Neural cell (in vitro differentiated cells): Measurements from ENCODE around the gene PTCH1.

Source experiments
- CTCF ChIP-seq: fragments of 450-650 bp; IDR thresholded peaks from 2 replicates; pipeline ENCODE4 v1.5.1; 2014; ENCODE audit warnings: antibody characterized with exemption, mild to moderate bottlenecking, moderate library complexity; ENCODE audit not compliant: poor library complexity, severe bottlenecking
- EP300 ChIP-seq: fragments of 450-650 bp; conservative IDR thresholded peaks from 2 replicates; pipeline ENCODE4 v1.6.1; 2014; ENCODE audit warnings: antibody characterized with exemption, mild to moderate bottlenecking, moderate library complexity; ENCODE audit not compliant: poor library complexity, severe bottlenecking
- EZH2 ChIP-seq: fragments of 200-600, 300-800 bp; shearing (Covaris generic), sonication (generic); IDR thresholded peaks from 2 replicates; pipeline ENCODE4 v1.6.1; 2014; ENCODE audit warnings: antibody characterized with exemption, low read length, borderline replicate concordance, mild to moderate bottlenecking; ENCODE audit not compliant: insufficient read depth, poor library complexity, severe bottlenecking
- POLR2AphosphoS5 ChIP-seq: IDR thresholded peaks from 2 replicates; pipeline ENCODE4 v1.6.1; 2012
- REST ChIP-seq: IDR thresholded peaks from 2 replicates; pipeline ENCODE4 v1.6.1; 2012; ENCODE audit warnings: borderline replicate concordance

GRCh38 chr9:95552255-95552654 is 35.5 kb upstream of the PTCH1 start:
- TF ChIP-seq EP300 = no peak
- TF ChIP-seq CTCF = no peak
- no peak for TF ChIP-seq EZH2
- no peak for TF ChIP-seq POLR2AphosphoS5
- TF ChIP-seq REST = no peak
